HG02885 (cell line): ENCODE measurements around the gene CAMTA2.

Source experiments
- ATAC-seq: cut with Tn5 transposase; IDR thresholded peaks from one replicate; pipeline ENCODE4 v1.9.1; 2021; ENCODE audit warnings: mild to moderate bottlenecking; ENCODE audit not compliant: unreplicated experiment, poor library complexity

The CAMTA2 gene

GRCh38 chr17:4971826-4972225, 15.6 kb downstream of the CAMTA2 start:
- ATAC-seq, result no peak

- no peak for ATAC-seq
Measured at GRCh38 chr17:4970273-4970672, 17.2 kb downstream of the CAMTA2 start.

GRCh38 chr17:4969551-4970173, 17.8 kb downstream of the CAMTA2 start:
- ATAC-seq, result no peak

- no peak for ATAC-seq
Measured at GRCh38 chr17:4969047-4969550, 18.4 kb downstream of the CAMTA2 start.

GRCh38 chr17:4968486-4969046, 18.9 kb downstream of the CAMTA2 start:
- ATAC-seq, result no peak

- ATAC-seq, result peak; percentile 65
Measured at GRCh38 chr17:4967539-4968485, 19.7 kb downstream of the CAMTA2 start, which contains the start of gene SPAG7. TSS of gene SPAG7 (minus strand) at chr17:4967817. CDS start at chr17:4967804, 13 bp downstream.

GRCh38 chr17:4966844-4967538, 20.5 kb downstream of the CAMTA2 start:
- peak; percentile 87 for ATAC-seq

- no peak for ATAC-seq
Measured at GRCh38 chr17:4965311-4965986, 22.0 kb downstream of the CAMTA2 start.

GRCh38 chr17:4960279-4960922, 27.1 kb downstream of the CAMTA2 start:
- ATAC-seq, result no peak

- ATAC-seq, result no peak
Measured at GRCh38 chr17:4959261-4959965, 28.1 kb downstream of the CAMTA2 start.

- no peak for ATAC-seq
Measured at GRCh38 chr17:4958102-4958501, 29.4 kb downstream of the CAMTA2 start.

- no peak for ATAC-seq
Measured at GRCh38 chr17:4956493-4957061, 30.9 kb downstream of the CAMTA2 start.

- ATAC-seq, result no peak
Measured at GRCh38 chr17:4955091-4955490, 32.4 kb downstream of the CAMTA2 start.

GRCh38 chr17:4953451-4953961, 34.0 kb downstream of the CAMTA2 start:
- no peak for ATAC-seq

- ATAC-seq, result no peak
Measured at GRCh38 chr17:4951486-4951885, 36.0 kb downstream of the CAMTA2 start.

GRCh38 chr17:4950746-4951204, 36.7 kb downstream of the CAMTA2 start, which contains the start of gene ENO3:
TSS of gene ENO3 (plus strand) at chr17:4951119. CDS start at chr17:4951830, 711 bp downstream.
- no peak for ATAC-seq

- ATAC-seq, result no peak
Measured at GRCh38 chr17:4950075-4950745, 37.3 kb downstream of the CAMTA2 start.
